ENCODE measurements around the gene SLCO2B1.

The SLCO2B1 gene

GRCh38 chr11:75155570-75156422 lies 4.9 kb downstream of the SLCO2B1 start:
- Histone ChIP-seq H3F3A (ENCODE audit: control insufficient read depth, insufficient read depth) (no peaks in the 10 kb centered on the region), H3K9me2 (replicated peaks; ENCODE audit: control insufficient read depth, low read length) (no peaks in the 10 kb centered on the region), H3K27ac (ENCODE audit: low read depth, low read length) (no peak overlapping the region), H4K20me1 (ENCODE audit: control insufficient read depth, insufficient read depth, low read depth, low read length) (no peaks in the 10 kb centered on the region), H3K4me1 (ENCODE audit: control insufficient read depth, low read length) (no peaks in the 10 kb centered on the region), H3K9me3 (ENCODE audit: control insufficient read depth, insufficient read depth, low read length) (no peaks in the 10 kb centered on the region), H3K4me3 (ENCODE audit: low read length) (no peak overlapping the region), H3K4me2 (ENCODE audit: low read length) (no peak overlapping the region), H3K79me2 (ENCODE audit: control insufficient read depth, low read length) (no peaks in the 10 kb centered on the region), H3K36me3 (ENCODE audit: control insufficient read depth, low read length) (no peaks in the 10 kb centered on the region), H3K27me3 (ENCODE audit: control insufficient read depth, low read length) (peaks cover 12% of the 10 kb centered on the region)
- no peak for TF ChIP-seq EZH2phosphoT487 (IDR thresholded peaks at IDR 0.05; ENCODE audit: borderline replicate concordance, low read length)
- TF ChIP-seq CTCF (IDR thresholded peaks at IDR 0.05; ENCODE audit: low read depth, low read length, poor library complexity, severe bottlenecking) = no peak

- no peak for TF ChIP-seq EZH2phosphoT487 (IDR thresholded peaks at IDR 0.05; ENCODE audit: borderline replicate concordance, low read length)
- no peak for TF ChIP-seq CTCF (IDR thresholded peaks at IDR 0.05; ENCODE audit: low read depth, low read length, poor library complexity, severe bottlenecking)
- H3K36me3 ChIP-seq (ENCODE audit: control insufficient read depth, low read length) = no peaks in the 10 kb centered on the region
These were observed 7.3 kb downstream of the SLCO2B1 start for GRCh38 chr11:75158241-75158640.

GRCh38 chr11:75158696-75159150 lies 7.8 kb downstream of the SLCO2B1 start:
- Histone ChIP-seq H3K4me3 (ENCODE audit: low read length) (no peak overlapping the region), H3K27me3 (ENCODE audit: control insufficient read depth, low read length) (no peaks in the 10 kb centered on the region; the same call in 1 of the 2 replicates), H3K4me1 (ENCODE audit: control insufficient read depth, low read length) (no peaks in the 10 kb centered on the region), H3K36me3 (ENCODE audit: control insufficient read depth, low read length) (no peaks in the 10 kb centered on the region), H3K9me2 (replicated peaks; ENCODE audit: control insufficient read depth, low read length) (no peaks in the 10 kb centered on the region), H3K79me2 (ENCODE audit: control insufficient read depth, low read length) (no peaks in the 10 kb centered on the region), H3K4me2 (ENCODE audit: low read length) (no peak overlapping the region), H3F3A (ENCODE audit: control insufficient read depth, insufficient read depth) (no peaks in the 10 kb centered on the region), H3K9me3 (ENCODE audit: control insufficient read depth, insufficient read depth, low read length) (no peaks in the 10 kb centered on the region), H4K20me1 (ENCODE audit: control insufficient read depth, insufficient read depth, low read depth, low read length) (no peaks in the 10 kb centered on the region), H3K27ac (ENCODE audit: low read depth, low read length) (no peak overlapping the region)
- no peak for TF ChIP-seq CTCF (IDR thresholded peaks at IDR 0.05; ENCODE audit: low read depth, low read length, poor library complexity, severe bottlenecking)
- no peak for TF ChIP-seq EZH2phosphoT487 (IDR thresholded peaks at IDR 0.05; ENCODE audit: borderline replicate concordance, low read length)

More at GRCh38 chr11:75158241-75158640, 7.3 kb downstream of the SLCO2B1 start:
- Histone ChIP-seq H4K20me1 (ENCODE audit: control insufficient read depth, insufficient read depth, low read depth, low read length) (no peaks in the 10 kb centered on the region), H3K9me2 (replicated peaks; ENCODE audit: control insufficient read depth, low read length) (no peaks in the 10 kb centered on the region), H3K4me2 (ENCODE audit: low read length) (no peak overlapping the region), H3K27me3 (ENCODE audit: control insufficient read depth, low read length) (no peaks in the 10 kb centered on the region; the same call in 1 of the 2 replicates), H3K4me3 (ENCODE audit: low read length) (no peak overlapping the region), H3F3A (ENCODE audit: control insufficient read depth, insufficient read depth) (no peaks in the 10 kb centered on the region), H3K4me1 (ENCODE audit: control insufficient read depth, low read length) (no peaks in the 10 kb centered on the region), H3K27ac (ENCODE audit: low read depth, low read length) (no peak overlapping the region), H3K9me3 (ENCODE audit: control insufficient read depth, insufficient read depth, low read length) (no peaks in the 10 kb centered on the region), H3K79me2 (ENCODE audit: control insufficient read depth, low read length) (no peaks in the 10 kb centered on the region)

Data from DOHH2 (cell line).